ENCODE measurements around the gene HDGF.
"Not testable (repeated sequence)": the region's sequence is repeated elsewhere in the genome, so short reads cannot be mapped to it uniquely, and the experiment has no call there.

HDGF gene

DNA sequence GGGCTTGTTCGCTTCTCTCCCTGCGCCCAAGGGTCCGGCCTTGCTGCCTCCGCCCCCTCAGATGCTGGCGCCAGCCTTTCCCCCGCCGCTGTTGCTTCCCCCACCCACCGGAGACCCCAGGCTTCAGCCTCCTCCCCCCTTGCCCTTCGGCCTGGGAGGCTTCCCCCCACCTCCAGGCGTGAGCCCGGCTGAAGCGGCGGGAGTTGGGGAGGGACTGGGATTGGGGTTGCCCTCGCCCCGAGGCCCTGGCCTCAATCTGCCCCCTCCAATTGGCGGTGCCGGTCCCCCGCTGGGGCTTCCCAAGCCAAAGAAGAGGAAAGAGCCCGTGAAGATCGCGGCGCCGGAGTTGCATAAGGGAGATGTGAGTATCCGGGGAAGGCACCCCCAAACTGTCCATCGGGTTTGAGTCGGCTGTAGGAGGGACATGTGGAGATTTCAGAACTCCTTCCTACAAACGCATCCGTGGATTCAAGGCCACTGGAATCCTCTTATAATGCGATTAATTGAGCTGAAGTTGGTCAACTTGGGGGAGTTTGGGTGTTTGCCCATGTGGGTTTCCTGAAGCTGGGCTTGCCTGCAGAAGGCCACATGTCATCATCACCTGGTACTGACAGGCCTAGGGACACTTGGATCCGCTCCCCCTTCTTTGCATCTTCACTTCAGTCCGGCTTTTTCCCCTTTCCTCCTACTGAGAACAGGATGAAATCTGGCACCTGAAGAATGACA is 16.6 kb upstream of the HDGF start:
- peak overlapping the region; percentile 91 to 100 (median 98) for H3K27ac ChIP-seq
- peak overlapping the region; percentile 60 to 96 (median 87) for H3K4me3 ChIP-seq

- peak within 1 kb of the TSS; percentile 60 to 96 (median 87) for H3K4me3 ChIP-seq
- peak within 1 kb of the TSS; percentile 91 to 100 (median 98) for H3K27ac ChIP-seq
Observed at GRCh38 chr1:156767101-156767878, 15.8 kb upstream of the HDGF start, which contains the start of gene PRCC. TSS of gene PRCC (plus strand) at chr1:156767535. CDS start at chr1:156767772, 237 bp downstream.

- peak overlapping the region; percentile 25 to 99 (median 96) for H3K27ac ChIP-seq
- peak overlapping the region; percentile 52 to 96 (median 87) for H3K4me3 ChIP-seq
Observed at GRCh38 chr1:156766298-156767100, 15.0 kb upstream of the HDGF start.

DNA sequence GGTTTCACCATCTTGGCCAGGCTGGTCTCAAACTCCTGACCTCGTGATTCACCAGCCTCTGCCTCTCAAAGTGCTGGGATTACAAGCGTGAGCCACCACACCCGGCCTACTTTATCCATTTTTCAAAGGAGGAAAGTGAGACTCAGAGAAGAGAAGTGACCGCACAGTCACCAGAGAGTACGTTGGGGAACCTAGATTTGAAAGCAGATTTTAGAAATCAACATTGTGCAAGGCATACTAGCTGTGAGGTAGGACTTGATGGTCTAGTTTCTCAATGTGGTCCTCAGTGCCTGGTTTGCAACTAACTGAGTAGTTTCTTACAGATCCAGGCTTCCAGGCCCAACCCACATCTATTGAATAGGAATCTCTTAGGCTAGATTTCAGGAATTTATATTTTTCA is 14.2 kb upstream of the HDGF start:
- Histone ChIP-seq H3K4me3 (no peak overlapping the region), H3K27ac (peak overlapping the region in 13 of 21 experiments; percentile 78 to 99 (median 93))

DNA sequence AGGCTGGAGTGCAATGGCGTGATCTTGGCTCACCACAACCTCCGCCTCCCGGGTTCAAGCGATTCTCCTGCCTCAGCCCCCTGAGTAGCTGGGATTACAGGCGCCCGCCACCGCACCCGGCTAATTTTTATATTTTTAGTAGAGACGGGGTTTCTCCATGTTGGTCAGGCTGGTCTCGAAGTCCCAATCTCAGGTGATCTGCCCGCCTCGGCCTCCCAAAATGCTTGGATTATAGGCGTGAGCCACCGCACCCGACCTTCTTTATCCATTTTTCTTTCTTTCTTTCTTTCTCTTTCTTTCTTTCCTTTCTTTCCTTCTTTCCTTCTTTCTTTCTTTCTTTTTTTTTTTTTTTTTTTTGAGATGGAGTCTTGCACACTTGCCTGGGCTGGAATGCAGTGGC is 13.7 kb upstream of the HDGF start:
- H3K27ac ChIP-seq, H3K4me3 ChIP-seq: not testable (repeated sequence)

- H3K4me3 ChIP-seq: no peak overlapping the region
- no peak overlapping the region for H3K27ac ChIP-seq
Observed at GRCh38 chr1:156760796-156761104, 9.3 kb upstream of the HDGF start.

DNA sequence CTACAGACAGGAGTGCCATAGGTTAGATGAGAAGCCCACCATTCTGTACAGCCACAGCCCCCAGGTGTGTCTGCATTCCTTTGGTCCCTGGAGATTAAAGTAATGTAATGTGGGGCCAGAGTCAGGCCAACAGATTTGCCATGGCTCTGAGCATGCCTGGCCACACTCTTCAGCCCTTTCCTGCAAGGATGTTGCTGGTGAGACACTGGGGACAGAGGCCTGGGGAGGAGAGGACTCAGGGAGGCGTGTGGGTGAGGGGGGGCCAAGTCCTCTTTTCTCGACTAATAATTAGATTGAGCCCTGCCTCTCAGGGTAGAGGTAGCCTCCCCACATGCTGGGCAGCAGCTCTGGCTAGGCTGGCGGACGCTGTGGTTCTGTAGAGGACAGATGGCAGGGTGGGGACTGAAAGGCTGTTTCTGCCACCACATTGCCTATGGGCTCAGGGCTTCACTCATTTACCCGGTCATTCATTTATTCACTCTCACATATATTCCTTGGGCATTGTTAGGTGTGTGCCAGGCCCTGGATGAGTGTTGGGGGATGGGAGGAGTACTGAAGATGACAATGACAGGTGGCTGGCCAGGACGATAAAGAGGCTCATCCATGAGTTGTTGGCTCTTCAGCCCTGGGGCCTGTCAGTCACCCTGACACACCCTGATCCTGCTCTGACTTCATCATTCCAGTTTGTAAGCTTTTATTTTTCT is 8.8 kb upstream of the HDGF start:
- Histone ChIP-seq H3K27ac (no peak overlapping the region), H3K4me3 (no peak overlapping the region)

DNA sequence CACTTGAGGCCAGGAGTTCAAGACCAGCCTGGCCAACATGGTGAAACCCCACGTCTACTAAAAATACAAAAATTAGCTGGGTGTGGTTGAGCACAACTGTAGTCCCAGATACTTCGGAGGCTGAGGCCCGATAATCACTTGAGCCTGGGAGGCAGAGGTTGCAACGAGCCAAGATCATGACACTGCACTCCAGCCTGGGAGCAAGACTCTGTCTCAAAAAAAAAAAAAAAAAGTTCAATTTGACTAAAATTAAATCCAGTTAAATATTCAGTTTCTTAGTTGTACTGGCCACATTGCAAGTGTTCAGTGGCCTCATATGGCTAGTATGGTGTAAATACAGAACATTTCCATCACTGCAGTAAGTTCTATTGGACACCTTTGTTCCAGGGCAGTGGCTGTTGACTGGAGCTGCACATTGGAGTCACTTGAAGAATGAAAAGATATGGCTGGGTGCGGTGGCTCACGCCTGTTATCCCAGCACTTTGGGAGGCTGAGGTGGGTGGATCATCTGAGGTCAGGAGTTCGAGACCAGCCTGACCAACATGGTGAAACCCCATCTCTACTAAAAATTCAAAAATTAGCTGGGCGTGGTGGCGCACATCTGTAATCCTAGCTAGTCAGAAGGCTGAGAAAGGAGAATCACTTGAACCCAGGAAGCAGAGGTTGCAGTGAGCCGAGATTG is 6.2 kb upstream of the HDGF start:
- H3K4me3 ChIP-seq, H3K27ac ChIP-seq: not testable (repeated sequence)

- no peak overlapping the region for H3K27ac ChIP-seq
- H3K4me3 ChIP-seq: no peak overlapping the region
Observed at GRCh38 chr1:156756355-156756754, 4.9 kb upstream of the HDGF start.

GRCh38 chr1:156755527-156755950 is 4.1 kb upstream of the HDGF start:
- Histone ChIP-seq H3K27ac (peak overlapping the region in 1 of 21 experiments; percentile 5), H3K4me3 (no peak overlapping the region)

DNA sequence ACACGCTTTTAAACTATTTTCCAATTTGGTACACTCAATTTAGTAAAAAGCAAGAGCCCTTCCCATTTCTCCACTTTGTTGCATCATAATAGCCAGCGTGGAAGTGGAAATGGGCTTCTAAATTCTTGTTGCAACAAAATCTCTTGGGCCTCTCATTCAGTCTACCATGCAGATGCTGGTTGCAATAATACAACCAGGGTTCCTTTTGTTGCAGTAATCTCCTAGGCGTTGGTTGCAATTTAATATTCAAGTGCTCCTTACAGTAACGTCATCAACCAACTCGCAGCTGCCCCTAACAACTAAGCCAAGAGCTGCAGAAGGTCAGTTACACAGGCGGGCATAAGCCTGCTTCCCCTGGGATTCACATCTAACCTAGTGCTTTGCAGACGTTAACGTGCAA is 2.7 kb upstream of the HDGF start:
- H3K27ac ChIP-seq: no peak overlapping the region
- no peak overlapping the region for H3K4me3 ChIP-seq

DNA sequence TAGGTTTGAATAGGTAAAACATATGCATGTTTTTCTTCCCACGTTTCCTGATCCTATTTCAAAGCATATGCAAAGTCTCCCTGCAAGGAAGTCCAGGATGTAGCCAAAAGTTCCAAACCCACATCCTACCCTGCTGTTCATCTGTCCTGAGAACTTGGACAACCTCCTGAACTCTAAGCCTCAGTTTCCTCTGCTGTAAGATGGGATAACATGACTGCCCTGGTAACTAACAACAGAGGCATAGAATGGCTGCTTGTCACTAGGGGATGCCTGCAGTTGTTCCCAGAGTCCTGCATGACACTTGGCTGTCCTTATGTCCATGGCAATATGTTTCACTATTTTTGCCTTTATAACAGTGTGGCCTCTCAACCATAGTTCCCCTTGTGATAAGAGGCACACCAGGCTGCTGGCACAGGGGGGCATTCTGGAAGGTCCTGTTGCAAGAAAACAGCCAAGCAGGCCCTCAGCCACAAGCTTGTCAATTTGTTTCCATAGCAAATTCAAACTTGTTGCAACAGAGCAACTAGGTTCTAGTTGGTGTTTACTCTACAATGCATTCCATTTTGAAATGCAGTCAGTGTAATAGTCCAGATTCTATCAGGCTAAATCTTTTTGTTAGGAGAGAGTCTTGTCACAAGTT is 1.5 kb upstream of the HDGF start:
- peak overlapping the region in 13 of 21 experiments; percentile 97 to 100 (median 99) for H3K27ac ChIP-seq
- H3K4me3 ChIP-seq: peak overlapping the region in 3 of 7 experiments; percentile 66 to 94 (median 83)

DNA sequence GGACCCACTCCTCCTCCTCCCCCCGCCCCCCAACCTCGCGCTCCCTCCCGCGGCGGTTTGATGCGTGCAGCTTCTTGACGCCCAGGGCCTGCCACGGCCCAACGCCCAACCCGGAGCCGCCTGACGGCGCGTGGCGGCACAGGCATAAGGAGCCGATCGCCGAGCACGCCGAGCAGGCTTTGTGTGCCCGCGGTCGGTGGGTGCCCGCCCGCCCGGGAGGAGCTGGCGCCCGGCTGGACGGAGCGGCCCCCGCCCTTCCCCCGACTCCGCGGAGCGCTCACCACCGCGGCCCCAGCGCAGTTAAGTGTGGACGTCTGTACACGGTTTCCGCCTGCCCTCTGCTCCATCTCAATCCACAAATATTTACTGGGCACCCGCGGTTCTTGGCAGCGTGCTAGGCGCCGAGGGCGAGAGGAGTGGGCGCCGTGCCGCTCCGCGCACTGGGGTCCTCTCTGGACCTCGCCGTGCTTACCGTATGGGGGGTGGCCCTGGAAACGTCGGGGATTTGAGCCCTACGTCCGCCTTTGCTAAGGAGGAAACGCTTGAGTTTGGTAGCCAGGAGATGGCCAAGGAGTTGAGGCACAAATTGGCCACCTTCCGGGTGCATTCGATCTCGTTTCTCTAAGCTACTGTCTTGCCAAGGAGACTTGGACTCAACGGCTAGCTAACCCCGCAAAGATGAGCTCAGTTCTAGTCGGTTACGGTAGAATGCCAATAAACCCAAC is 444 bp upstream of the HDGF start:
- Histone ChIP-seq H3K27ac (peak overlapping the region; percentile 78 to 100 (median 99)), H3K4me3 (peak overlapping the region; percentile 56 to 99 (median 92))

DNA sequence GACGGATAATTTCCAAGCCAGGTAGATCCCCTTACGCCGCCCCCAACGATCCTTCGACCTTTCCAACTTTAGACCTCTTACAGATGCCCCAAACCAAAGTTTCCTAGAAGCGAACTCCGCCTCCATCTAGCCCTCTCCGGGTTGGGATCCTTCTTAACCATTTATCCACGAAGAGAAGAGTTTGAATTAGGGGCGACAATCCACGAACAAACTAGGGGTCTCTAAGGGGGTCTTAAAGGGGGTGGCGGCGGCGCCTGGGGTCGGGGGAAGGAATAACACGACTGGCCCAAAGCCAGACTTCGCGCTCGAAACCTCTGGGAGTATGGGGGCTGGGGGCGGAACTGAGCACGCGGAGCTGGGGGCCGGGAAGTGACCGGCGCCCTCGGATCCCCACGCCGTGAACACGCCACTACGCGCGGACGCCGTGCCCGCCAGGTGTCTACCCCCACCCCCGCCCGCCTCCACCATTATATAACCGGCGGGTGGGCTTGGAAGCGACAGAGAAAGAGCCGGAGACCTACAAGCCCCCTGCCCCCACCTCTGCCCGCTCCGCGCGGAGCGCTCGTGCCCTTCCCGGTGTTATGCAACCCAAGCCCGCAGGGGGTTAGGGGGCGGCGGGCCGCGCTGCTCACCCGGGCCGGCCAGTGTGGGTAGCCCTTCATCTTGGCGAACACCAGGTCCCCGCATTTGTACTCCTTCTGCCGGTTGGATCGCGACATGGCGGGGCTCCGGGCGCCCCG is 594 bp downstream of the HDGF start:
- Histone ChIP-seq H3K27ac (peak overlapping the region; percentile 83 to 100 (median 99)), H3K4me3 (peak overlapping the region; percentile 56 to 99 (median 92))

DNA sequence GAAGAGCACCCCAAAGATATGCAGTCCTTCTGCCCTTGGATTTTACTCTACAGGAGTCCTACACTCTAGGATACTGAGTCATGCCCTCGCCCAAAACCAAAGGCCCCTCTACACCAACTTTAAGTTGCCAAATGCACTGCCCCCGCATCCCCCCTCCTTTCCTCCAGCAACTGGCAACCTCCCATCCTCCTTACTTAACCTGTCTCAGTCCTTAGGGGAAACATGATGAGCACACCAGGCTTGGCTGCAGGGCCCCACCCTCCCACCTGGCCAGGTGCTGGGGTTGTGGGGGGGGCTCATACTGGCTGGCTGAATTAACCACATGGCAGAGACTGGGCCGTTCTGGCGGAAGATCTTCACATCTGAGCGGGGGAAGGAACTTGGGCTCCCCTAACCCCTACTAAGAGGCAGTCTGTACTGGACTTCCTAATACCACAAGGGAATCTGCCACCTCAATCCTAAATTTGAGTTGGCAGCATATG is 1.2 kb downstream of the HDGF start:
- peak overlapping the region; percentile 56 to 99 (median 92) for H3K4me3 ChIP-seq
- H3K27ac ChIP-seq: peak overlapping the region; percentile 83 to 100 (median 99)

GRCh38 chr1:156749419-156750118 is 1.9 kb downstream of the HDGF start:
- peak overlapping the region; percentile 56 to 99 (median 92) for H3K4me3 ChIP-seq
- H3K27ac ChIP-seq: peak overlapping the region; percentile 83 to 100 (median 99)

All from skin epidermis (tissue), 12 donors.